SU-DHL-6 (cell line): ENCODE measurements around the gene POU3F2.

Experiments
- H2AFZ ChIP-seq: fragments of 200-600 bp; sonication (generic); 2 replicates; pipeline ENCODE4 v1.6.1; 2014; ENCODE audit warnings: low read depth, mild to moderate bottlenecking, moderate library complexity, mixed read lengths, antibody characterized with exemption, low read length; ENCODE audit not compliant: severe bottlenecking
- H3F3A ChIP-seq: fragments of 200-600 bp; shearing (Covaris generic); 2 replicates; pipeline ENCODE4 v1.6.0; 2016; ENCODE audit warnings: antibody characterized with exemption, mild to moderate bottlenecking; ENCODE audit not compliant: insufficient read depth
- H3K27ac ChIP-seq: fragments of 200-600 bp; sonication (generic); 2 replicates; pipeline ENCODE4 v1.5.1; 2016; ENCODE audit warnings: low read depth, mild to moderate bottlenecking, low read length, moderate library complexity, mixed read lengths
- H3K27me3 ChIP-seq: fragments of 200-600 bp; sonication (generic), shearing (Covaris generic); 2 replicates; pipeline ENCODE4 v1.6.0; 2014; ENCODE audit warnings: mild to moderate bottlenecking, low read length
- H3K36me3 ChIP-seq: fragments of 200-600 bp; sonication (generic); 2 replicates; pipeline ENCODE4 v1.6.1; 2014; ENCODE audit warnings: mild to moderate bottlenecking, low read length, mixed read lengths
- H3K4me2 ChIP-seq: fragments of 300-600, 200-600 bp; shearing (Covaris generic), sonication (generic); 2 replicates; pipeline ENCODE4 v1.6.0; 2014; ENCODE audit warnings: low read length, low read depth, mild to moderate bottlenecking; ENCODE audit not compliant: poor library complexity, severe bottlenecking
- H3K4me3 ChIP-seq: fragments of 200-600 bp; sonication (generic); 2 replicates; pipeline ENCODE4 v1.5.1; 2014; ENCODE audit warnings: antibody characterized with exemption, low read length, mild to moderate bottlenecking, mixed read lengths; ENCODE audit not compliant: insufficient read depth, poor library complexity, severe bottlenecking
- H3K79me2 ChIP-seq: fragments of 200-600 bp; sonication (generic); 2 replicates; pipeline ENCODE4 v1.6.1; 2014; ENCODE audit warnings: mild to moderate bottlenecking, low read length, moderate library complexity; ENCODE audit not compliant: insufficient read depth
- H3K9ac ChIP-seq: fragments of 200-600 bp; sonication (generic); 2 replicates; pipeline ENCODE4 v1.7.0; 2014; ENCODE audit warnings: mild to moderate bottlenecking, low read length
- H3K9me2 ChIP-seq: fragments of 200-600 bp; sonication (generic); replicated peaks from 2 replicates; pipeline ENCODE4 v1.6.1; 2014; ENCODE audit warnings: low read length; ENCODE audit not compliant: insufficient read depth
- H3K9me3 ChIP-seq: fragments of 200-600 bp; sonication (generic); 2 replicates; pipeline ENCODE4 v1.6.1; 2014; ENCODE audit warnings: low read length, mixed read lengths; ENCODE audit not compliant: insufficient read depth
- H4K20me1 ChIP-seq: fragments of 200-600 bp; sonication (generic); 2 replicates; pipeline ENCODE4 v1.6.1; 2014; ENCODE audit warnings: low read depth, mild to moderate bottlenecking, antibody characterized with exemption, low read length, moderate library complexity, mixed read lengths
- CTCF ChIP-seq: fragments of 200-600 bp; sonication (generic); IDR thresholded peaks from one replicate; pipeline ENCODE4 v1.5.1; 2017; ENCODE audit warnings: antibody characterized with exemption, mild to moderate bottlenecking, low read length, moderate library complexity; ENCODE audit not compliant: insufficient read depth, poor library complexity, severe bottlenecking
- EZH2phosphoT487 ChIP-seq: fragments of 200-600 bp; sonication (generic), shearing (Covaris generic); conservative IDR thresholded peaks from 2 replicates; pipeline ENCODE4 v1.6.1; 2018; ENCODE audit warnings: mild to moderate bottlenecking, antibody characterized with exemption, low read length, moderate library complexity, mixed read lengths

POU3F2 gene

GRCh38 chr6:98875375-98875774 is 41.0 kb downstream of the POU3F2 start:
- Histone ChIP-seq H3K4me2 (no peak overlapping the region), H3K9me2 (no peaks in the 10 kb centered on the region), H3F3A (no peaks in the 10 kb centered on the region), H3K9me3 (no peaks in the 10 kb centered on the region), H3K4me3 (no peak overlapping the region), H3K27ac (no peak overlapping the region), H2AFZ (no peak overlapping the region), H4K20me1 (no peaks in the 10 kb centered on the region), H3K27me3 (no peaks in the 10 kb centered on the region), H3K9ac (no peak overlapping the region), H3K79me2 (no peaks in the 10 kb centered on the region), H3K36me3 (no peaks in the 10 kb centered on the region)
- no peak for TF ChIP-seq CTCF
- TF ChIP-seq EZH2phosphoT487, result no peak

- no peak overlapping the region for H3K4me3 ChIP-seq
- no peak overlapping the region for H3K9ac ChIP-seq
- H4K20me1 ChIP-seq, result no peaks in the 10 kb centered on the region
- no peaks in the 10 kb centered on the region for H3K27me3 ChIP-seq
- H2AFZ ChIP-seq, result no peak overlapping the region
- H3K36me3 ChIP-seq, result no peaks in the 10 kb centered on the region; the same call in 1 of the 2 replicates
- TF ChIP-seq EZH2phosphoT487, result no peak
- no peak for TF ChIP-seq CTCF
- no peak overlapping the region for H3K27ac ChIP-seq
- no peaks in the 10 kb centered on the region for H3K79me2 ChIP-seq
- H3K4me2 ChIP-seq, result no peak overlapping the region
- no peaks in the 10 kb centered on the region for H3K9me3 ChIP-seq
- no peaks in the 10 kb centered on the region for H3F3A ChIP-seq
- H3K9me2 ChIP-seq, result no peaks in the 10 kb centered on the region
Measured at GRCh38 chr6:98877250-98877649, 42.9 kb downstream of the POU3F2 start.

- H3K4me2 ChIP-seq, result no peak overlapping the region
Measured at GRCh38 chr6:98880486-98880885, 46.1 kb downstream of the POU3F2 start.

More at GRCh38 chr6:98880486-98880885, 46.1 kb downstream of the POU3F2 start:
- Histone ChIP-seq H3K9me2 (no peaks in the 10 kb centered on the region), H3K4me3 (no peak overlapping the region), H4K20me1 (0 out of 2 replicates have a peak, but pooled peaks cover 3% of the 10 kb centered on the region), H3K79me2 (no peaks in the 10 kb centered on the region), H3K27me3 (no peaks in the 10 kb centered on the region), H2AFZ (no peak overlapping the region), H3K9me3 (no peaks in the 10 kb centered on the region), H3K9ac (no peak overlapping the region), H3K36me3 (peaks cover 3% of the 10 kb centered on the region; the same call in 1 of the 2 replicates), H3K27ac (no peak overlapping the region), H3F3A (no peaks in the 10 kb centered on the region)
- TF ChIP-seq CTCF, result no peak
- no peak for TF ChIP-seq EZH2phosphoT487
